ENCODE data around the gene MTHFSD. TPM values are rescaled to one million over a fixed set of nuclear protein-coding genes. Genes with fewer than 3 reads are reported as not detected.
"Not testable (repeated sequence)": the region's sequence is repeated elsewhere in the genome, so short reads cannot be mapped to it uniquely, and the experiment has no call there.

The MTHFSD gene
- total and polyA plus RNA-seq, 12 donors = 7.6 to 22.2 (median 17.6) TPM

GRCh38 chr16:86591270-86591669, 36.2 kb upstream of the MTHFSD start:
- no peaks in the 10 kb centered on the region for H3K9me3 ChIP-seq (replicated peaks in 1 of 3)
- H3K4me3 ChIP-seq = no peak overlapping the region
- H3K36me3 ChIP-seq (replicated peaks in 1 of 2) = no peaks in the 10 kb centered on the region
- DNase-seq = no peak
- WGBS, 4 donors = 80 to 89% (median 87%) methylated on average over 4 of the region's 4 CpGs
- peaks cover 3% of the 10 kb centered on the region for H3K27me3 ChIP-seq
- TF ChIP-seq POLR2A (IDR thresholded peaks at IDR 0.05) (no peak), CTCF (IDR thresholded peaks at IDR 0.05) (no peak)
- intact Hi-C loops (cut with DNase I) = no loop called here
- H3K4me1 ChIP-seq (replicated peaks in 1 of 2) = no peaks in the 10 kb centered on the region
- H3K27ac ChIP-seq = no peak overlapping the region

GRCh38 chr16:86590501-86591144, 35.6 kb upstream of the MTHFSD start:
- H3K9me3 ChIP-seq (replicated peaks in 1 of 3) = no peaks in the 10 kb centered on the region
- no peaks in the 10 kb centered on the region for H3K36me3 ChIP-seq (replicated peaks in 1 of 2)
- WGBS, 4 donors = 72 to 83% (median 81%) methylated on average over 3 to 4 of the region's 4 CpGs
- no peaks in the 10 kb centered on the region for H3K4me1 ChIP-seq (replicated peaks in 1 of 2)
- no peak overlapping the region for H3K27ac ChIP-seq
- peaks cover 3% of the 10 kb centered on the region for H3K27me3 ChIP-seq
- H3K4me3 ChIP-seq = no peak overlapping the region
- intact Hi-C loops (cut with DNase I) = no loop called here
- no peak for TF ChIP-seq CTCF (IDR thresholded peaks at IDR 0.05)
- no peak for TF ChIP-seq POLR2A (IDR thresholded peaks at IDR 0.05)
- peak in 1 of 7 donors; percentile 5 for DNase-seq

GRCh38 chr16:86587955-86588354, 32.9 kb upstream of the MTHFSD start:
- intact Hi-C loops (cut with DNase I); DNase-seq; H3K4me3 ChIP-seq; H3K9me3 ChIP-seq (replicated peaks in 1 of 3); H3K27ac ChIP-seq; H3K27me3 ChIP-seq; H3K36me3 ChIP-seq (replicated peaks in 1 of 2); H3K4me1 ChIP-seq (replicated peaks in 1 of 2): not testable (repeated sequence)
- whole genome bisulfite sequencing, 4 donors = 87 to 89% (median 88%) methylated on average over 3 of the region's 3 CpGs

GRCh38 chr16:86587487-86587886, 32.5 kb upstream of the MTHFSD start:
- Histone ChIP-seq H3K27me3 (peaks cover 3% of the 10 kb centered on the region), H3K4me3 (no peak overlapping the region), H3K36me3 (replicated peaks in 1 of 2) (no peaks in the 10 kb centered on the region), H3K27ac (no peak overlapping the region), H3K4me1 (replicated peaks in 1 of 2) (peaks cover 0 to 4% of the 10 kb centered on the region in 2 donors), H3K9me3 (replicated peaks in 1 of 3) (no peaks in the 10 kb centered on the region)
- intact Hi-C loops (cut with DNase I) = no loop called here
- DNase-seq = no peak
- WGBS, 4 donors = 87 to 93% (median 89%) methylated on average over 3 of the region's 3 CpGs
- no peak for TF ChIP-seq POLR2A (IDR thresholded peaks at IDR 0.05)
- no peak for TF ChIP-seq CTCF (IDR thresholded peaks at IDR 0.05)
